ENCODE data around the gene ALDH1A2.

ALDH1A2 gene

DNA sequence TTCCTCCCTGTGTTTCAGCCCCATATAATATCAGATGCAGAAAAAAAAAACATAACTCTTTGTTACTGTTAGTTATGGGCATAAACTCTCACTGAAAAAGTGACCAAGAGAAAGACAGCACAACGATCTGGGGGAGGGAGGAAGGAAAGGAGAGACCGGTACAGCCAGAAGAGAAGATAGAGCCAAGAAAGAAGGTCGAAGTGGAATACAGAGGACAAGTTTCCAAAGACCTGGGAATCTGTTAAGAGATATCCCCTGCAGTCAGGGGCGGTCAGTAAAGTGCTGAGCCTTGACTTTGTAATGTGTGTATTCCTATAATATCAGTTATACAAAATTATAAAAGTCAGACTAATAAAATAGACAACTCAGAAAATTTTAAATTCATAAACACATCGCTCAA, 3.3 kb downstream of the ALDH1A2 start:
- Histone ChIP-seq H4K8ac (ENCODE audit: low read depth, low read length) (no peak overlapping the region), H3K4me3 (ENCODE audit: low read length in 2 of 2) (no peak overlapping the region), H2AFZ (ENCODE audit: low read length) (no peak overlapping the region), H3K27me3 (ENCODE audit: control insufficient read depth in 3 of 3, insufficient read depth in 3 of 3, low read depth in 1 of 3, low read length in 3 of 3) (peaks cover 9 to 74% (median 32%) of the 10 kb centered on the region in 3 experiments), H3K14ac (ENCODE audit: low read length) (no peak overlapping the region), H2BK120ac (ENCODE audit: low read depth, low read length) (no peak overlapping the region), H3K9ac (ENCODE audit: low read depth, low read length, poor library complexity) (no peak overlapping the region), H2BK12ac (ENCODE audit: low read length) (no peak overlapping the region), H2BK15ac (ENCODE audit: low read length) (no peak overlapping the region), H3K4me1 (ENCODE audit: control insufficient read depth in 2 of 2, insufficient read depth in 1 of 2, low read depth in 1 of 2, low read length in 2 of 2) (no peaks in the 10 kb centered on the region), H4K91ac (ENCODE audit: low read depth, low read length, poor library complexity) (no peak overlapping the region), H2AK5ac (ENCODE audit: low read depth, low read length) (no peak overlapping the region), H3K79me1 (ENCODE audit: low read depth, low read length) (peaks cover 1% of the 10 kb centered on the region), H3K36me3 (replicated peaks in 1 of 2; ENCODE audit: control insufficient read depth in 2 of 2, insufficient read depth in 2 of 2, low read length in 2 of 2) (no peaks in the 10 kb centered on the region), H3K23ac (ENCODE audit: low read depth, low read length, poor library complexity) (no peak overlapping the region), H3K4me2 (ENCODE audit: insufficient read depth, low read length, poor library complexity, severe bottlenecking) (no peak overlapping the region), H3K18ac (ENCODE audit: low read length) (no peak overlapping the region), H3K27ac (replicated peaks; ENCODE audit: low read length) (no peak overlapping the region), H3K4ac (ENCODE audit: low read length) (no peak overlapping the region), H2BK5ac (ENCODE audit: low read length) (no peak overlapping the region), H3K9me3 (replicated peaks in 1 of 2; ENCODE audit: control insufficient read depth in 2 of 2, insufficient read depth in 1 of 2, low read depth in 1 of 2, low read length in 2 of 2) (peaks cover 0 to 10% of the 10 kb centered on the region in 2 donors)
- no CpG with 5 or more reads among the region's 5 CpGs for WGBS, 2 donors (ENCODE audit: extremely low coverage in 2 of 2, insufficient read length in 2 of 2, insufficient replicate concordance in 1 of 2)
- DNase-seq (ENCODE audit: low spot score) = no peak

DNA sequence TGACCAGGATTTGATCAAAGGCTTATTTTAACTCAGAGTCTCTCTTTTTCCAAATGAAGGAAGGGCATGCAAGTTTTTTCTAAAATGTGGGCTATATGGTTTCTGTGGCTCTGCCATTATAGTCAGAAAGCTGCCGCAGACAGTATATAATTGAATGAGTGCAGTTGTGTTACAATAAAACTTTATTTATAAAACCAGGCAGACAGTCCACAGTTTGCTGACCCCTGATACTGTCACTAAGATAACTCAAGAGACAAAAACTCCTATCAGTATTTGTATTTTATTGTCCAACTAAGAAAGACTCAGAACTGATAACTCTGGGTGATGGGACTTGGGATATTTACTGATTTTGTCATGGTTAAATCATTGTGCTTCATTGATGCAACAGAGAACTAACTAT, 4.9 kb downstream of the ALDH1A2 start:
- no peak overlapping the region for H2BK120ac ChIP-seq (ENCODE audit: low read depth, low read length)
- H3K18ac ChIP-seq (ENCODE audit: low read length) = no peak overlapping the region
- no peak overlapping the region for H3K27ac ChIP-seq (replicated peaks; ENCODE audit: low read length)
- peaks cover 0 to 10% of the 10 kb centered on the region in 2 donors for H3K9me3 ChIP-seq (replicated peaks in 1 of 2; ENCODE audit: control insufficient read depth in 2 of 2, insufficient read depth in 1 of 2, low read depth in 1 of 2, low read length in 2 of 2)
- H3K36me3 ChIP-seq (replicated peaks in 1 of 2; ENCODE audit: control insufficient read depth in 2 of 2, insufficient read depth in 2 of 2, low read length in 2 of 2) = no peaks in the 10 kb centered on the region
- H2AK5ac ChIP-seq (ENCODE audit: low read depth, low read length) = no peak overlapping the region
- H3K4ac ChIP-seq (ENCODE audit: low read length) = no peak overlapping the region
- H3K4me2 ChIP-seq (ENCODE audit: insufficient read depth, low read length, poor library complexity, severe bottlenecking) = no peak overlapping the region
- no peak for DNase-seq (ENCODE audit: low spot score)
- no peak overlapping the region for H2BK15ac ChIP-seq (ENCODE audit: low read length)
- H4K8ac ChIP-seq (ENCODE audit: low read depth, low read length) = no peak overlapping the region
- H3K27me3 ChIP-seq (ENCODE audit: control insufficient read depth in 3 of 3, insufficient read depth in 3 of 3, low read depth in 1 of 3, low read length in 3 of 3) = peaks cover 7 to 60% (median 21%) of the 10 kb centered on the region in 3 experiments
- H2AFZ ChIP-seq (ENCODE audit: low read length) = no peak overlapping the region
- H3K14ac ChIP-seq (ENCODE audit: low read length) = no peak overlapping the region
- no peak overlapping the region for H3K23ac ChIP-seq (ENCODE audit: low read depth, low read length, poor library complexity)
- no peak overlapping the region for H2BK12ac ChIP-seq (ENCODE audit: low read length)
- WGBS, 2 donors (ENCODE audit: extremely low coverage in 2 of 2, insufficient read length in 2 of 2, insufficient replicate concordance in 1 of 2) = no CpG with 5 or more reads among the region's 1 CpG
- H3K4me3 ChIP-seq (ENCODE audit: low read length in 2 of 2) = no peak overlapping the region
- no peak overlapping the region for H4K91ac ChIP-seq (ENCODE audit: low read depth, low read length, poor library complexity)
- H3K79me1 ChIP-seq (ENCODE audit: low read depth, low read length) = peaks cover 1% of the 10 kb centered on the region
- no peak overlapping the region for H2BK5ac ChIP-seq (ENCODE audit: low read length)
- H3K4me1 ChIP-seq (ENCODE audit: control insufficient read depth in 2 of 2, insufficient read depth in 1 of 2, low read depth in 1 of 2, low read length in 2 of 2) = no peaks in the 10 kb centered on the region
- no peak overlapping the region for H3K9ac ChIP-seq (ENCODE audit: low read depth, low read length, poor library complexity)

DNA sequence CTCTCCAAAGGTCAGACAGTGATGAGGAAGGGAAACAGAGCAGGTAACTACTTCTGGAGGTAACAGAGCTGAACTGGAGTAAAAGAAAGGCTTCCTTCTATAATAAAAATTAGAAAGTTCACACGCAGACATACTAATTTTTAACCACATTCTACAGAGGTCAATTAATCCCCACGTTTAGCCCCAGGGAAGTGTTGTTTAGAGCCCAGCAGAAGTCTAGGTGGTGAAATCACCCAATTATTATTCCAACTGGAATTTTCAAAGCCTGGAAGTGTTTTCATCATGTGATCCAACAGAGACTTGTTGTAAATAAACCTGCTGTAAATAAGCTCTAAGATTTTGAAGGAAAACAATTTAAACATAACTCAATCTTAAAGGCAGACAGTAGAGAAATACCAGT, 6.8 kb downstream of the ALDH1A2 start:
- H3K4me1 ChIP-seq (ENCODE audit: control insufficient read depth in 2 of 2, insufficient read depth in 1 of 2, low read depth in 1 of 2, low read length in 2 of 2) = no peaks in the 10 kb centered on the region

DNA sequence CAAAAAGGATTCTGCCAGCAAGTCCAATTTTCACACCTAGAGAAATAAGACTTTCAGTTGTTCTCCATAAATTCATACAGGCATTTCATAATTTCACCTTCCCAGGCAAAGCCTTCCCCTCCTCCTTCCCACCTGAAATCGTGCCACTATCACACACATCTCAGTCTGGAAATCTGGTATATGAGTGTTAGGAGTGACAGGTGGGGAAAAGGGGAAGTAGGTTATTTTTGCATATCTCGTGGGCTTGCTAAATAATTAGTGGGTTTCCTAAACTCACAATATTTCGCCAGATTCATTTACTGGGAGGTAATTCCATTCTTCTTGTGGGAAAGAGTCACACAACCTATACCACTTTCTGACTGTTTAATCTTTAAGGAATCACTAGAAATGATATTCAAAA, 7.4 kb downstream of the ALDH1A2 start:
- Histone ChIP-seq H2BK12ac (ENCODE audit: low read length) (no peak overlapping the region), H3K27ac (replicated peaks; ENCODE audit: low read length) (no peak overlapping the region), H3K14ac (ENCODE audit: low read length) (no peak overlapping the region), H4K8ac (ENCODE audit: low read depth, low read length) (no peak overlapping the region), H3K4ac (ENCODE audit: low read length) (no peak overlapping the region), H3K27me3 (ENCODE audit: control insufficient read depth in 3 of 3, insufficient read depth in 3 of 3, low read depth in 1 of 3, low read length in 3 of 3) (peaks cover 0 to 51% (median 2%) of the 10 kb centered on the region in 3 experiments), H3K4me3 (ENCODE audit: low read length in 2 of 2) (no peak overlapping the region), H2AFZ (ENCODE audit: low read length) (no peak overlapping the region), H2BK5ac (ENCODE audit: low read length) (no peak overlapping the region), H3K4me1 (ENCODE audit: control insufficient read depth in 2 of 2, insufficient read depth in 1 of 2, low read depth in 1 of 2, low read length in 2 of 2) (no peaks in the 10 kb centered on the region), H2BK120ac (ENCODE audit: low read depth, low read length) (no peak overlapping the region), H2AK5ac (ENCODE audit: low read depth, low read length) (no peak overlapping the region), H3K4me2 (ENCODE audit: insufficient read depth, low read length, poor library complexity, severe bottlenecking) (no peak overlapping the region), H3K79me1 (ENCODE audit: low read depth, low read length) (no peaks in the 10 kb centered on the region), H3K18ac (ENCODE audit: low read length) (no peak overlapping the region), H3K23ac (ENCODE audit: low read depth, low read length, poor library complexity) (no peak overlapping the region), H3K36me3 (replicated peaks in 1 of 2; ENCODE audit: control insufficient read depth in 2 of 2, insufficient read depth in 2 of 2, low read length in 2 of 2) (no peaks in the 10 kb centered on the region), H3K9me3 (replicated peaks in 1 of 2; ENCODE audit: control insufficient read depth in 2 of 2, insufficient read depth in 1 of 2, low read depth in 1 of 2, low read length in 2 of 2) (no peaks in the 10 kb centered on the region), H3K9ac (ENCODE audit: low read depth, low read length, poor library complexity) (no peak overlapping the region), H2BK15ac (ENCODE audit: low read length) (no peak overlapping the region), H4K91ac (ENCODE audit: low read depth, low read length, poor library complexity) (no peak overlapping the region)
- DNase-seq (ENCODE audit: low spot score) = no peak
- WGBS, 2 donors (ENCODE audit: extremely low coverage in 2 of 2, insufficient read length in 2 of 2, insufficient replicate concordance in 1 of 2) = no CpG with 5 or more reads among the region's 3 CpGs

More for the DNA sequence above, 6.8 kb downstream of the ALDH1A2 start:
- DNase-seq (ENCODE audit: low spot score) = no peak
- Histone ChIP-seq H3K9me3 (replicated peaks in 1 of 2; ENCODE audit: control insufficient read depth in 2 of 2, insufficient read depth in 1 of 2, low read depth in 1 of 2, low read length in 2 of 2) (no peaks in the 10 kb centered on the region), H4K91ac (ENCODE audit: low read depth, low read length, poor library complexity) (no peak overlapping the region), H3K27me3 (ENCODE audit: control insufficient read depth in 3 of 3, insufficient read depth in 3 of 3, low read depth in 1 of 3, low read length in 3 of 3) (peaks cover 0 to 53% (median 4%) of the 10 kb centered on the region in 3 experiments), H2AFZ (ENCODE audit: low read length) (no peak overlapping the region), H3K4ac (ENCODE audit: low read length) (no peak overlapping the region), H4K8ac (ENCODE audit: low read depth, low read length) (no peak overlapping the region), H2AK5ac (ENCODE audit: low read depth, low read length) (no peak overlapping the region), H2BK15ac (ENCODE audit: low read length) (no peak overlapping the region), H3K4me3 (ENCODE audit: low read length in 2 of 2) (no peak overlapping the region), H3K36me3 (replicated peaks in 1 of 2; ENCODE audit: control insufficient read depth in 2 of 2, insufficient read depth in 2 of 2, low read length in 2 of 2) (no peaks in the 10 kb centered on the region), H3K23ac (ENCODE audit: low read depth, low read length, poor library complexity) (no peak overlapping the region), H3K9ac (ENCODE audit: low read depth, low read length, poor library complexity) (no peak overlapping the region), H2BK5ac (ENCODE audit: low read length) (no peak overlapping the region), H3K79me1 (ENCODE audit: low read depth, low read length) (no peaks in the 10 kb centered on the region), H2BK120ac (ENCODE audit: low read depth, low read length) (no peak overlapping the region), H2BK12ac (ENCODE audit: low read length) (no peak overlapping the region), H3K18ac (ENCODE audit: low read length) (no peak overlapping the region), H3K4me2 (ENCODE audit: insufficient read depth, low read length, poor library complexity, severe bottlenecking) (no peak overlapping the region), H3K27ac (replicated peaks; ENCODE audit: low read length) (no peak overlapping the region), H3K14ac (ENCODE audit: low read length) (no peak overlapping the region)
- no CpG with 5 or more reads among the region's 2 CpGs for WGBS, 2 donors (ENCODE audit: extremely low coverage in 2 of 2, insufficient read length in 2 of 2, insufficient replicate concordance in 1 of 2)

All from neuronal stem cell (in vitro differentiated cells).